GM21723 (cell line): ENCODE data around the gene GRB2.
"Not testable (repeated sequence)": the region's sequence is repeated elsewhere in the genome, so short reads cannot be mapped to it uniquely, and the experiment has no call there.

Experiments used
- ATAC-seq: cut with Tn5 transposase; IDR thresholded peaks from one replicate; pipeline ENCODE4 v1.9.1; 2021; ENCODE audit warnings: mild to moderate bottlenecking, moderate library complexity; ENCODE audit not compliant: unreplicated experiment

The GRB2 gene

DNA sequence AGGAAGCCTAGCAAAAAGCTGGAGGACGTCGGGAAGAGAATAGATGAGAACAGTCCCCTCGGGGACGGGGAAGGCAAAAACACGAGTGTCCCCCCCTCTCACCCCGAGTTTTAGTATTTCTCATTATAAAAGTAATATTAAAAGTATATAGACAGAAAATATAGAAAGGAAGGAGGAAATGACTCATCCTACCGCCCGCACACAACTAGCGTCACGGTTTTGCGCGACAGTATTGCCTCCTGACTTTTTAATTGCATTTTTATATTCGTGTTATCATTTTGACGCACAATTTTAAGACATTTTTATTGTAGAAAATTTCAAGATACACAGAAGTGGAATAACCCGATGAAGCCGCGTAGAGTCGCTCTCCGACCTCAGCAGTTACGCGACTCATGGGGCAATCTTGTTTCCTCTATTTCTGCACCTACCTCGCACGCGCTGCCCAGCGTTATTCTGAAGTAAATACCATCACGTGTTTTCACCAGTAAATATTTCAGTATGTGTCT is 115.6 kb downstream of the GRB2 start:
- ATAC-seq: peak; percentile 27

DNA sequence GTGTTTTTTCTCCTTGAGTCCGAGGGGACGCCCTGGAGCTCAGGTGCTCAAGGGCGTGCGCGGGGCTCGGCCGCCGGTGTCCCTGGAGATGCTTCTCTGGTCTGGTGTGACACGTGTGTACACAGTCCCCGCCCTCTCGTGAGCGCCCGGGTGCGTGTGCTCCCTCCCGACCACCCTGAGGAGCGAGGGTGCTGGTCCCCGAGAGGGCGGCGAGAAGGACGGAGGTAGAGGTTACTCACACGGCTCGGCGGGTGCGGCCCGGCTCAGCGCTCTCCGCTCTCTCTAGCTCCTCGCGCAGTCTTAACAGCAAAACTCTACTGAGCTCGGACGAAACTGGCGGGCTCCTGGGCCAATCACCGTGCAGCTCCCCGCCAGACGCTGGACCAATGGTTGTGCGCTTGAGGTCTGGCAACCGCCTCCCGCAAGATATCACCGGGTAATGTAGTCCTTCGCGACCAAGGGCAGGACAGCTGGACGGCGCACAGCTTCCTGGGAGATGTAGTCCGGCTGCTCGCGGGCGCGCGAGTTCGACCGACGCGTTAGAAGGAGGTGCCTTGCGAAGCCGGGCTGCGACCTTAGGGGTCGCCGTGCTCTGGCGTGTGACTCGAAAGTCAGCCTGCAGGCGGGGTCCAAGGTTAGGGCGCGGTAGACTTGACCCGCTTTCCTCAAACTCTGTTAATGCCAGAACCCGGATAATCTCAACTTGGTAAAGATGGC is 116.2 kb downstream of the GRB2 start, which contains the start of gene SLC25A19:
TSS of gene SLC25A19 (minus strand) at position 319 of the 717 bp plus-strand sequence. CDS start 2,669 bp downstream, outside the sequence.
- peak; percentile 90 for ATAC-seq

DNA sequence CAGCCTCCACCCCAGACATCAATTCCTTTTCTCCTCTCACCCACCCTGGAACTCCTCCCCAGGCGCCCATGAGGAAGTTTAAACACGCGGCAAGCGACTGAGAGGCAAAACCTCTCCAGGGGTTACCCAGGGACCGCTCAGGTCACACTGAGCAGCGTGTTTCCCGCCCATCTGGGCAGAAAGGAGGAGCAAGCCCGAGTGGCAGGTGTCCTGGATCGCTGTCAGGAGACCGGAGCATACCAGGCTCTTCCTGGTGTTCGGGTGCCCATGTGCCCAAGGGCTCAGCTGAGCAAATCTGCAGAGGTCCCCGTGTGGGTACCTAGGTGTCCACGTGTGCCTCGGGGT is 116.7 kb downstream of the GRB2 start:
- ATAC-seq: peak; percentile 20

- ATAC-seq: no peak
Observed at GRCh38 chr17:75288359-75288758, 117.1 kb downstream of the GRB2 start.

GRCh38 chr17:75287221-75287620 is 118.3 kb downstream of the GRB2 start:
- ATAC-seq: no peak

DNA sequence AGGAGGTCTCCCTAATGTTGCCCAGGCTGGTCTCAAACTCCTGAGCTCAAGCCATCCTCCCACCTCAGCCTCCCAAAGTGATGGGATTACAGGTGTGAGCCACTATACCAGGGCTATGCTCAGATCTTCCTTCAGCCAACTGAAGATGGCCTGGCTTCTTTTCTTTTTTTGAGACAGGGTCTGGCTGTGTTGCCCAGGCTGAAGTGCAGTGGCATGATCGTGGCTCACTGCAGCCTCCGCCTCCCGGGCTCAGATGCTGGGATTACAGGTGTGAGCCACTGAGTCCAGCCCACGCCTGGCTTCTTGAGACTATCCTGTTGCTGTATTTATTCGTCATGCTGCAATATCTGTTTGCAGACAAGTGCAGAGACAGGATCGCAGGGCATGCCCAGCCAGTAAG is 120.4 kb downstream of the GRB2 start:
- ATAC-seq: no peak

GRCh38 chr17:75280189-75280588 is 125.3 kb downstream of the GRB2 start:
- not testable (repeated sequence) for ATAC-seq

GRCh38 chr17:75277664-75278071 is 127.8 kb downstream of the GRB2 start:
- ATAC-seq: no peak

GRCh38 chr17:75273977-75274708 is 131.3 kb downstream of the GRB2 start:
- ATAC-seq: no peak

GRCh38 chr17:75272848-75273184 is 132.7 kb downstream of the GRB2 start:
- ATAC-seq: no peak

- no peak for ATAC-seq
Observed at GRCh38 chr17:75271955-75272847, 133.3 kb downstream of the GRB2 start.

- ATAC-seq: peak; percentile 57
Observed at GRCh38 chr17:75271233-75271954, 134.1 kb downstream of the GRB2 start.

DNA sequence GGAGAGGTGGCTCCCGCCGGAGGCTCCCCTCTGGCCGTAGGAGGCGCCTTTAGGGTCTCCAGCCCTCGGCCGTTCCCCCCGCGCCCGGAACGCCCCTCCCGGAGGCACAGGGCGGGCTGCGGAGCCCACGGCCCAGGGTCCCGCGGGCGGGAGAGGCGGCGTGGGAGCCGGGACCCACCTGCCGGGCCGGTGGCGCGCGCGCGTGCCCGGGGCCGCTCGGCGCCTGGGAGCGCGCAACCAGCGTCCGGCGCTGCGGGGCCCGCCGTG is 134.6 kb downstream of the GRB2 start, which contains the start of gene MIF4GD:
TSS of gene MIF4GD (minus strand) at position 266 of the 267 bp plus-strand sequence. CDS start 1,036 bp downstream, outside the sequence.
- peak; percentile 21 for ATAC-seq

DNA sequence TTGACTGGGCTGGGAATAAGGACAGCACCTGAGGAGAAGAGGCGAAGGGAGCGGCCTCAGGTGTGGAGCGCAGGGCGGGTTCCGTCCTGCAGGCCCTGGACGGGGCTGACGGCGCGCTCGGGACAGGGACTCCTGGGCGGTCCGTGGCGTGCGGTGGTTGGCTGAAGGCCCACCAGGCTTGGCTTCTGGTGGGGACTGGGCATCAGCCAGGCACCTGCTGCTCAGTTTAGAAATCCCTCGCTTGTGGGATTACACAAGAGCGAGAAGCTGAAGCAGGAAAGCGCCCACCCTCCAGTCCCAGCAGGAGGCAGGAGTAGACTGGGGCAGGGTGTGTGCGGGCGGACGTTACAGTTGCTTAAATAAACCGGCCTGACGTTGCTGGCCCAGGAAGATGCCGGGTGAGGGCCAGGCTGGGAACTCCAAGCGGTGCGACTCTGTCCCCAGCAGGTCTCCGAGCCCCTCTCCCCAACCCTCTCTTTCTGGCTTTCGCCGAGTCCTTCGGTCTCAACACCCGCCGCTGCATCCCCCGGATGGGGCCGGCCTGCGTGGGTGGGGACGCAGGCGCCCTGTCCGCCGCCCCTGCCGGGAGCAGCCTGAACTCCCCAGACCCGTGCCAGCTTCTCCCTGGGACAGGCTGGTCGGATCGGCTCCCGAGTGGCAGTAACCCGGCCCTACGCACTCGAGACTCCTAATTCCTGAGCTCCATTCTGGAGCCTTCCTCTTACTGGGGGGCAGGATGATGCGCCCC is 135.1 kb downstream of the GRB2 start:
- ATAC-seq: peak; percentile 43

GRCh38 chr17:75269844-75270217 is 135.6 kb downstream of the GRB2 start:
- ATAC-seq: no peak
